ENCODE measurements around the gene PYCARD.
"Not testable (repeated sequence)": the region's sequence is repeated elsewhere in the genome, so short reads cannot be mapped to it uniquely, and the experiment has no call there.

Gene PYCARD

GRCh38 chr16:31202414-31203375 lies at the start of gene PYCARD:
Gene PYCARD, minus strand, starts transcription at chr16:31202760. Its CDS starts 70 bp downstream, at chr16:31202690.
- DNase-seq, result no peak

- no peak for DNase-seq
These were observed 48.9 kb upstream of the PYCARD start for GRCh38 chr16:31251435-31251834.

- DNase-seq, result no peak
These were observed 48.3 kb upstream of the PYCARD start for GRCh38 chr16:31250782-31251384.

- DNase-seq, result no peak
These were observed 45.8 kb upstream of the PYCARD start for GRCh38 chr16:31248344-31248743.

GRCh38 chr16:31246296-31246695 lies 43.7 kb upstream of the PYCARD start:
- no peak for DNase-seq

- DNase-seq, result not testable (repeated sequence)
These were observed 43.0 kb upstream of the PYCARD start for GRCh38 chr16:31245598-31245997.

- DNase-seq, result peak; percentile 29
These were observed 41.4 kb upstream of the PYCARD start for GRCh38 chr16:31243734-31244670.

GRCh38 chr16:31242206-31242605 lies 39.6 kb upstream of the PYCARD start:
- DNase-seq, result no peak

- no peak for DNase-seq
These were observed 35.5 kb upstream of the PYCARD start for GRCh38 chr16:31238041-31238440.

GRCh38 chr16:31229501-31229900 lies 26.9 kb upstream of the PYCARD start:
- DNase-seq, result no peak

- DNase-seq, result no peak
These were observed 25.6 kb upstream of the PYCARD start for GRCh38 chr16:31228206-31228605.

- no peak for DNase-seq
These were observed 22.6 kb upstream of the PYCARD start for GRCh38 chr16:31225193-31225592.

GRCh38 chr16:31224092-31224955 lies 21.8 kb upstream of the PYCARD start:
- DNase-seq, result no peak

GRCh38 chr16:31223044-31223443 lies 20.5 kb upstream of the PYCARD start:
- DNase-seq, result no peak

GRCh38 chr16:31221357-31222160 lies 19.0 kb upstream of the PYCARD start:
- no peak for DNase-seq

GRCh38 chr16:31219154-31219741 lies 16.7 kb upstream of the PYCARD start:
- no peak for DNase-seq

GRCh38 chr16:31217136-31217530 lies 14.6 kb upstream of the PYCARD start:
- DNase-seq, result no peak

- DNase-seq, result no peak
These were observed 14.0 kb upstream of the PYCARD start, which contains the start of gene PYDC1 for GRCh38 chr16:31216422-31217135. Gene PYDC1, minus strand, starts transcription at chr16:31217135. Its CDS starts 107 bp downstream, at chr16:31217028.

GRCh38 chr16:31215287-31216162 lies 13.0 kb upstream of the PYCARD start:
- DNase-seq, result no peak

All from CD4-positive, alpha-beta T cell treated with Interleukin-4 for 4 hours (primary cell).